ENCODE measurements around the gene STK10. TPM values are rescaled to one million over a fixed set of nuclear protein-coding genes. Genes with fewer than 3 reads are reported as not detected.
A peak's percentile ranks its signal among the peaks of the same experiment; 100 is the strongest.

The STK10 gene
- total and polyA plus RNA-seq, 9 of the 15 experiments (the other 6 are each of a cell fraction or from before 2014, with no cell fraction given): 0.30 to 6.7 (median 2.4) TPM

DNA sequence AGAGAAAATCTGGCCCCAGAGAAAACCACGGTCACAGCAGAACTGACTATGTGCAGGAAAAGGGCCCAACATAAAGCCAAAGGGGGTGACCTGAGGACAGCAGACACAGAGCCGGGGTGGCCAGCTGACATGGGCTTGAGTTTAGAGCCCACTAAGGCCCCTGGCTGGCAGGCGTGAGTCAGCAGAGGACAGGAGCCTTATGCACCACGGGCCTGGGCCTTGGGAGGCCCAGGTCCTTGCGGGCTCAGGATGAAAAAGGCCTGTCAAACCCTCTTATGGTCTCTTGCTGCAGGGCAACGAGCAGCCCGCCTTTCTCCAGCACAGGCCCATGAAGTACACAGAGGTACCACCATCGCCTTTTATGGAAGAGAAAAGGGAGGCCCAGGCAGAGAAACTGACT is 19.7 kb downstream of the STK10 start:
- Histone ChIP-seq H3K4me3 (no peak overlapping the region), H3K27ac (ENCODE audit: extremely low read depth, low read depth, low read length) (no peak overlapping the region), H3K9me1 (ENCODE audit: control insufficient read depth, insufficient read depth, low read length) (peaks cover 4% of the 10 kb centered on the region), H3K9me3 (replicated peaks; ENCODE audit: control insufficient read depth, insufficient read depth, low read depth, low read length) (no peaks in the 10 kb centered on the region), H3K4me2 (ENCODE audit: insufficient read depth, low read length) (no peak overlapping the region), H3K79me2 (ENCODE audit: control insufficient read depth, insufficient read depth, low read length) (no peaks in the 10 kb centered on the region), H3K9ac (ENCODE audit: insufficient read depth in 1 of 2, low read depth in 2 of 2, low read length in 2 of 2) (0 out of 4 replicates have a peak overlapping the region, but pooled peaks of 1 of the 2 experiments have one; percentile 33), H3K36me3 (ENCODE audit: control insufficient read depth, insufficient read depth, low read length) (no peaks in the 10 kb centered on the region), H3K4me1 (replicated peaks in 1 of 2; ENCODE audit: control insufficient read depth in 2 of 2, insufficient read depth in 2 of 2, low read length in 2 of 2) (peaks cover 0 to 10% of the 10 kb centered on the region in 2 experiments; a peak in 2 of 5 replicates), H2AFZ (ENCODE audit: low read depth, low read length) (no peak overlapping the region), H3K27me3 (ENCODE audit: control insufficient read depth in 2 of 2, insufficient read depth in 2 of 2, low read length in 2 of 2) (peaks cover 0 to 8% of the 10 kb centered on the region in 2 experiments; a peak in 3 of 5 replicates), H4K20me1 (replicated peaks; ENCODE audit: control insufficient read depth, insufficient read depth, low read length) (no peaks in the 10 kb centered on the region)
- intact Hi-C loops (cut with micrococcal nuclease): no loop called here
- FAIRE-seq (no peak), DNase-seq (ENCODE audit: extremely low read depth in 1 of 4, low spot score in 3 of 4) (no peak), ATAC-seq (peak; percentile 19; the same call in 2 of the 3 replicates)
- in situ Hi-C loops (cut with MboI): no loop called here
- CTCF ChIA-PET (ENCODE audit: low intra/inter-chr PET ratio): no interaction called here
- POLR2A ChIA-PET: interaction anchor here (0.6 kb wide), 1 partner anchor 28 kb away, joined by 3 read pairs; no protein-coding TSS in a partner anchor
- WGBS (ENCODE audit: insufficient coverage, low coverage, missing lambda C conversion rate): 39% methylated on average over 8 of the region's 8 CpGs
- BruUV-seq (replicated peaks): no TSS peak
- TF ChIP-seq, protein P1, sequence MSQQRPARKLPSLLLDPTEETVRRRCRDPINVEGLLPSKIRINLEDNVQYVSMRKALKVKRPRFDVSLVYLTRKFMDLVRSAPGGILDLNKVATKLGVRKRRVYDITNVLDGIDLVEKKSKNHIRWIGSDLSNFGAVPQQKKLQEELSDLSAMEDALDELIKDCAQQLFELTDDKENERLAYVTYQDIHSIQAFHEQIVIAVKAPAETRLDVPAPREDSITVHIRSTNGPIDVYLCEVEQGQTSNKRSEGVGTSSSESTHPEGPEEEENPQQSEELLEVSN (IDR thresholded peaks at IDR 0.05; ENCODE audit: borderline replicate concordance in 1 of 2, extremely low read depth in 1 of 2, insufficient read depth in 1 of 2, insufficient read length in 1 of 2, low read depth in 1 of 2, low read length in 1 of 2, poor library complexity in 1 of 2, severe bottlenecking in 1 of 2): no peak
- TF ChIP-seq TBL1XR1 (IDR thresholded peaks at IDR 0.05; ENCODE audit: low read length in 2 of 2) (no peak), XRCC4 (IDR thresholded peaks at IDR 0.05; ENCODE audit: extremely low read depth, insufficient read depth, insufficient read length) (no peak), ZBTB17 (CRISPR knock-in tag; IDR thresholded peaks at IDR 0.05) (no peak), NFRKB (IDR thresholded peaks at IDR 0.05; ENCODE audit: low read depth) (no peak), ZNF224 (CRISPR knock-in tag; IDR thresholded peaks at IDR 0.05) (no peak), ETV6 (IDR thresholded peaks at IDR 0.05; ENCODE audit: borderline replicate concordance in 1 of 2, low read depth in 2 of 2, low read length in 1 of 2) (no peak), ETV6 (CRISPR knock-in tag; IDR thresholded peaks at IDR 0.05; ENCODE audit: borderline replicate concordance) (no peak), SMAD3 (CRISPR knock-in tag; conservative IDR thresholded peaks at IDR 0.05) (no peak), MED1 (CRISPR knock-in tag; IDR thresholded peaks at IDR 0.05; ENCODE audit: borderline replicate concordance) (no peak)
- TF ChIP-seq, protein P2, sequence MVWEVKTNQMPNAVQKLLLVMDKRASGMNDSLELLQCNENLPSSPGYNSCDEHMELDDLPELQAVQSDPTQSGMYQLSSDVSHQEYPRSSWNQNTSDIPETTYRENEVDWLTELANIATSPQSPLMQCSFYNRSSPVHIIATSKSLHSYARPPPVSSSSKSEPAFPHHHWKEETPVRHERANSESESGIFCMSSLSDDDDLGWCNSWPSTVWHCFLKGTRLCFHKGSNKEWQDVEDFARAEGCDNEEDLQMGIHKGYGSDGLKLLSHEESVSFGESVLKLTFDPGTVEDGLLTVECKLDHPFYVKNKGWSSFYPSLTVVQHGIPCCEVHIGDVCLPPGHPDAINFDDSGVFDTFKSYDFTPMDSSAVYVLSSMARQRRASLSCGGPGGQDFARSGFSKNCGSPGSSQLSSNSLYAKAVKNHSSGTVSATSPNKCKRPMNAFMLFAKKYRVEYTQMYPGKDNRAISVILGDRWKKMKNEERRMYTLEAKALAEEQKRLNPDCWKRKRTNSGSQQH (CRISPR knock-in tag; IDR thresholded peaks at IDR 0.05): no peak
- TF ChIP-seq, protein P3, sequence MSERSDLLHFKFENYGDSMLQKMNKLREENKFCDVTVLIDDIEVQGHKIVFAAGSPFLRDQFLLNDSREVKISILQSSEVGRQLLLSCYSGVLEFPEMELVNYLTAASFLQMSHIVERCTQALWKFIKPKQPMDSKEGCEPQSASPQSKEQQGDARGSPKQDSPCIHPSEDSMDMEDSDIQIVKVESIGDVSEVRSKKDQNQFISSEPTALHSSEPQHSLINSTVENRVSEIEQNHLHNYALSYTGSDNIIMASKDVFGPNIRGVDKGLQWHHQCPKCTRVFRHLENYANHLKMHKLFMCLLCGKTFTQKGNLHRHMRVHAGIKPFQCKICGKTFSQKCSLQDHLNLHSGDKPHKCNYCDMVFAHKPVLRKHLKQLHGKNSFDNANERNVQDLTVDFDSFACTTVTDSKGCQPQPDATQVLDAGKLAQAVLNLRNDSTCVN (CRISPR knock-in tag; IDR thresholded peaks at IDR 0.05): no peak
